Transverse colon (tissue), 4 donors: ENCODE data around the gene FRMPD4.

ENCODE experiments used
- CTCF ChIP-seq, 5 experiments: fragments of 200-600 bp in 3 of 5; fragments of 450-650 bp in 2 of 5; sonication (generic) in 3 of 5; IDR thresholded peaks; 1 replicate in 2 of 5; 2 replicates in 3 of 5; pipeline ENCODE4 v1.5.1; 2016 to 2017; ENCODE audit warnings: antibody characterized with exemption in 5 of 5, inconsistent platforms in 3 of 5, mild to moderate bottlenecking in 2 of 5, moderate library complexity in 1 of 5
- POLR2A ChIP-seq: fragments of 450-650 bp; IDR thresholded peaks from one replicate; pipeline ENCODE4 v1.6.1; 2016; ENCODE audit warnings: antibody characterized with exemption, mild to moderate bottlenecking, moderate library complexity
- POLR2AphosphoS5 ChIP-seq, 3 donors: sonication (generic); formaldehyde crosslinking; IDR thresholded peaks; one replicate each; pipeline ENCODE4 v1.6.1; 2016; ENCODE audit warnings: antibody characterized with exemption in 3 of 3

- TF ChIP-seq CTCF (IDR thresholded peaks at IDR 0.05): no peak
- no peak for TF ChIP-seq POLR2AphosphoS5 (IDR thresholded peaks at IDR 0.05)
- no peak for TF ChIP-seq POLR2A
Observed at GRCh38 chrX:12113321-12113720, 25.0 kb upstream of the FRMPD4 start.
